A172 (cell line): ENCODE measurements around the gene CPEB4. TPM values are rescaled to one million over a fixed set of nuclear protein-coding genes. Genes with fewer than 3 reads are reported as not detected.
A peak's percentile ranks its signal among the peaks of the same experiment; 100 is the strongest.

ENCODE experiments used
- DNase-seq: peaks from one replicate; pipeline ENCODE4 v3.0.0-alpha.2; 2015; ENCODE audit warnings: low spot score
- total RNA-seq: library from RNA; depleted of rRNA; stranded (reverse); fragments of >200 nt; shearing (Covaris generic); gene quantifications from 2 replicates; pipeline ENCODE4 v1.2.3, GENCODE V29; 2014

CPEB4 gene
- total RNA-seq, 1 experiment from 2014 or later: 25.9 TPM

DNA sequence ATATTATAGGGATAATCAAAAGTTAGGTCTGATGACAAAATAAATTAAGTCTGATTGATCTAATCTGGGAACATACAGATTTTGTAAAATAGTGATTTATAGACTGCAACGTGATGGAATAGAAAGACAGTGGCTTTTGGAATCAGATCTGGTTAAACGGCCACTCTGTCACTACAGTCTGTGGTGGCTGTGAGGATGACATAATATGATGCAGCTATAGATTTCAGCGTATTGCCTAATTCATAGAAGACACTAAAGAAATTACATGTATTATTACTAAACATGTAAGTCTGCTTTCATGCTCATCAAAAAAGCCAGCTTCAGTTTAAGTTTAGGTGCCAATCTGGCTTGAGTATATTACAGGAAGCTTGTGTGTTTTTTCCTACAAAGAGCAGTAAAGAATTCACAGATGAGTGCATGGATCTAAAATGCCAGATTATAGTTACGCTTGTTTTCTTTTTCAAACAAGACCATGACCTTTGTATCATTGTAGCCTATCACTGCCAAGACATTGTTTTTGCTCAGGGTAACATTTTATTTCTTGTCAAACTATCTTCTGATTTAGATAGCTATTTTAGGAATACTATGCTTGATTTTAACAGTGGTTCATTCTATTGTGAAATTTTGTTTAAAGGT, 25.7 kb downstream of the CPEB4 start:
- no peak for DNase-seq

GRCh38 chr5:173915310-173916014, 27.3 kb downstream of the CPEB4 start:
- DNase-seq: no peak

DNA sequence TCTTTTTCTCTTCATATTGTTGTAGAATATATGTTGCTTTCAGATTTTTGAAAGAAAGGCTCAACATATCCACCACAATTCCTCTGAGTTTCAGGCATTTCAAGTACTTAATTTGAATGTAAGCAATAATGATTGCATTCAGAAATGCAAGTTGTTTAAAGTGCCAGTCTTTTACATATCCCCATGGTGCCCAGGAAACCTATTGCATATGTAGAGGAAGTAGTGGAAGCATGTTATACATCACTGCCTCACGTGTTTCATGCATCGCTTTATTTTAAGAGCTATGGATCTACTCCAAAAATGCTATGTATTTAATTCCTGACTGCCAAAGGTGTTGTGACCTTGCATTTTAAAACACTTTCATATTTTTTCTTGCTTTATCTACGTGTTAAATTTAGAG, 28.1 kb downstream of the CPEB4 start:
- no peak for DNase-seq

DNA sequence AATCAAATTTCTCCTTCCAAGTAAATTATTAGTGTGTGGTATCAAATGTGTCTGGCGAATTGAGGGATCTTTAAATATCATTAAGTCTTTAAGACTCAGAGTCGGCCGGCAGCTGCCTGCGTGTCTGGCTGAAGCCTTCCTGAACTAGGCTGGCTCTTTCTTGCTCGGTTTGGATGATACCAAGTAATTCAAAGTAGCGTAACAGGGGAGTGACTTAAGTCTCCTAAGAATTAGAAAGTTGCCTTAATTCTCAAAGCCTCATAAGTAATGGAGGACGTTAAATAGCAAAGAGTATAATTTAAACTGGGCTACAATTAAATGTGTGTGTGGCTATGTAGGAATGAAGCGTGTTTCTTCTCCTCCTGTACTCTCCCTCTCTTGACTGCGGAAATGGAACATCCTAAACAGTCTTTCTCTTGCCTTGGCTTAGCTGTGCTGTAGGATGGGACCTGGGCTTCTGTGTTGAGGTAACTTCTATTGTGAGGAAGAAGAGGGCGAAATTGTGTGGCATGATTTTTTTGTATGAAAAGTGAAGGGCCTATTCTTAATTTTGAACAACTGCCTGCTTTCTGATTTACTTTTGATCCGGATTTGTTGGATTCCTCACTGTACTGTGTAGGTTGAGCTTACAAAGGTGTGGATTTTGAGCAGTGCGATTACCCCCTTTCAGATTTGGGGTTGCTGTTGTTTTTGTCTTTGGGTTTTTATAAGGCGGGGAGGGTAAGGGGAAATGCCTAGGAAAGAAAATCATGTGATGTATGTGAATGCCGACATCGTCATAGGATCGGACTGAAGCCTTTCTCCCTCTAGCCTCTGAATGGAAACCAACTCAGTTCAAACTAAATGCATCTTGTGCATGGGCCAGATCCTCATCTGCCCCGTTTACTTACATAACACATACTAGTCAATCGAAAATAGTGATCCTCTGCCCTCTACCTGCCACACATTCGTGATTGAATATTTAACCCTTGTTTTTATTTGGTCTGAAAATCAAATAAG, 29.9 kb downstream of the CPEB4 start:
- peak; percentile 93 for DNase-seq

DNA sequence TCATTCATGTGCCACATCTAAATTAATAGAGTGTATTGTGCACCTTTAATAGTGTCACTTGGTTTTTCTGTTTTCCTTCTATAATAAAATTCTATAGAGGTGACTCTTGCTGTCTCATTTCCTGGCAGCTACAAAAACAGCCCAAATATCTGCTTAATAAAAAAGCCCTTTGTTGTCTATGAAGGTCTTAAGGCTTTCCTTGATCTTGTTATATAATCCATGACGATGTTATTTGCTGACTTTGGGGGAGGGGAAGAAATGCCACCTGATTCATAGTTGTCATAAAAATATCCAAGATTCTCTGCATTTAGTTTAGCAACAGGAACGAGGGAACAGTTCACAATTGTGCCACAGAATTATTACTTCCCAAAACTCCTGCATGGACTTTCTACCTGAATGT, 31.3 kb downstream of the CPEB4 start:
- peak; percentile 52 for DNase-seq

DNA sequence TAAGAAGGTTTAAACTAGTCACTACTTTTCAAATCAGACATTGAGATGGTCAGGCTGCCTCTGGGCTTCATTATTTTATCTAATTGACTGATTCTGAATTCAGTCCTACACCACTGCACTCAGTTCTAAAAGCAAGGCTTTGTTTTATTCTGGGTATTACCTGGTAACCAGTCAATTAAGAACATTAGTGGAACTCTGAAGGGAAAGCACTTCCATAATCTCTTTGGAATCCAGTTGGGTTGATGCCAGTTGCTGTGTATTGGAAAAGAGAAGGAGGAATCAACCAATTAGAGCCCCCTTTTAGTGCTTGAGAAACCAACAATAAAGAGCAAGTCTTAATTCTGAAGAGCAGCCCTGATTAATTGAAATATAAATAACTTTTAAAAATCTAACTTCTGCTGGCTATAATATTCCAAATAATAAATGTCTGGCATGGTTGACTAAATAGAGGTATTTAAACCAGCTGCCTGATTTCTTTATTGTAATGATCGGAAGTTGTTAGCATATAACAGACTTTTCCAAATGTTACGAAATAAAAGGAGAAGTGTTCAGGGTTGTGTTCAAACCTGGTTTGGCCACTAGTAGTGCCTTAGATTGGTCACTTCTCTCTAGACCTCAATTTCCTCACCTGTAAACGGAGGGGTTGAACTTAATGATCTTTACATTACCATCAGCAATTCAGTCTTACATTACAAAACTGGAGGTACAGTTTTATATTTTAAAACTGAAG, 32.0 kb downstream of the CPEB4 start:
- peak; percentile 25 for DNase-seq

DNA sequence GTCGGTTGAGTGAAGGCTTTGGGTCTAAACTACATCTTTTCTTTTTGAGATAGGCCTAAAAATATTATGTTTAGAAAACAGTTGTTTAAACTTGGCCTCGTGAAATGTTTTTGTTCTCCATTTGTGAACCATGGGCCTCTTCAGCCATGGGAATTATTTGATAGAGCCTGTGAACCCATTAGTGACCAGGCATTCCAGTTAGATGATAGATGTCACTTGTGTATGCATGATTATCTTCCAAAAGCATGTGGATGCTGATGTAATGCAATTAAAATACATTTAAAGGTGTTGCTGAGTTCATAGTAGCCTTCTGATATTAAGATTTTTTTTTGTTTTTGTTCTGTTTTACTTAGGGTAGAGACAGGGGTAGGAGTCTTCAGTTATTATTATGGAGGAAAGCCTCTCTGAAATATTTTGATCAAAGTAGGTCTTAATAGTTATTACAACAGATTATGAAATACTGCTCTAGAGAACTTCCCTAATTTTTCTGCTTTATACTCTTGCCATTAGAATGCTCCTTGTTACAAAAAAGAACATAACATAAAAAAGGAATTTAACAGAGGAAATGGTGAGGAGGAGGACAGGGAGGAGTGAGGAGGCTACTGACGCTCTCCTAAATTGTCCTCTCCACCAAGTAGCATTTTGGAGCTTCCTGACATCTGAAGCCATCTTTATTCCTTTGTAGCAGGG, 32.9 kb downstream of the CPEB4 start:
- DNase-seq: no peak

GRCh38 chr5:173922527-173922926, 34.4 kb downstream of the CPEB4 start:
- no peak for DNase-seq

- peak; percentile 51 for DNase-seq
These were observed 35.3 kb downstream of the CPEB4 start for GRCh38 chr5:173923218-173924095.

DNA sequence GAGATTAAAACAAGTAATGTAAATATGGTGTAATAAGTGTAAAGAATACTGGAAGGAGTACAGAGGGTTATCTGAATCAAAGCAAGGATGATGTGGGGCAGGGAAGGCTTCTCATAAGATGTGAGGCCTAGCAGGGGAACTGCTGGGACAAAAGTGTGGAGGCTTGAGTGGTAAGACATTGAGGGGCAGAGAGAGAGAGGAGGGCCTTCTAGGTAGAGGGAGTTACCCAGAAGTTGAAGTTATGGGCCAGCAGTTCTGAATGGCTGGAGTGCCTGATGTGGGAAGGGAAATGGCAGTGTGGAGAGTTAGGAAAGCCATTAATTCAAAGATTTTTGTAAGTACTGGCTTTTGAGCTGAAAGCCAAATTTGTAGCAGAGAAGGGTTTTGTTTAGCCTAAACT, 36.8 kb downstream of the CPEB4 start:
- no peak for DNase-seq

GRCh38 chr5:173925449-173926071, 37.4 kb downstream of the CPEB4 start:
- peak; percentile 43 for DNase-seq

DNA sequence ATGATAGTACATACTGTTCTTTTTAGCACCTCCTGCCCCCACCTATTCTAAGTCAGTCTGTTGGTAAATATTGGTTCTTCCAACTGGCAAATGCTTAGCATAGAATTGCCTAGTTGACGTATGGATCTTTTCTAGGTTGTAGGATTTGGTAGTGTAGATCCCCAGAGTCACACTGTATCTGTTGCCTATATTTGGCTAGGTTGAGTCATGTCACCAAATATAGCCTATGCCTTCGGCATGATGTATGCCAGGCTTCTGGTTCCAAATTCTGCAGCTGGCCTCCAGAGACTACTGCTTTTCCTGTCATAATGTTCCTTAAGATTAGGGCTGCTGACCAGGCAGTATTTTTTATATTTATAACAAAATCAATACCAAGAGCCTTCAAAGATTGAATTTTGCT, 38.2 kb downstream of the CPEB4 start:
- DNase-seq: peak; percentile 59

- DNase-seq: no peak
These were observed 40.9 kb downstream of the CPEB4 start for GRCh38 chr5:173928871-173929574.

GRCh38 chr5:173932695-173933139, 44.6 kb downstream of the CPEB4 start:
- DNase-seq: no peak

DNA sequence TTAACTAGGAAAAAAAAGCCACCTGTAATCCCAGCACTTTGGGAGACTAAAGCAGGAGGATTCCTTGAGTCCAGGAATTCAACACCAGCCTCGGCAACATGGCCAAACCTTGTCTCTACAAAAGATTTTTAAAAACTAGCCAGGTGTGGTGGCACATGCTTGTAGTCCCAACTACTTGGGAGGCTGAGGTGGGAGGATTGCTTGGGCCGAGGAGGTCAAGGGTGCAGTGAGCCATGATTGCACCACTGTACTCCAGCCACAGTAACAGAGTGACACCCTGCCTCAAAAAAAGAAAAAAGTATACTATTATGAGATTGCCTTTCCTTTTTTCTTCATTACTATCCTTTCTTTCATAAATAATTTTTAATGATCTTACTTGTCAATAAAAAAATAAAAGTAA, 45.8 kb downstream of the CPEB4 start:
- DNase-seq: no peak

- DNase-seq: no peak
These were observed 47.2 kb downstream of the CPEB4 start for GRCh38 chr5:173935396-173935795.

DNA sequence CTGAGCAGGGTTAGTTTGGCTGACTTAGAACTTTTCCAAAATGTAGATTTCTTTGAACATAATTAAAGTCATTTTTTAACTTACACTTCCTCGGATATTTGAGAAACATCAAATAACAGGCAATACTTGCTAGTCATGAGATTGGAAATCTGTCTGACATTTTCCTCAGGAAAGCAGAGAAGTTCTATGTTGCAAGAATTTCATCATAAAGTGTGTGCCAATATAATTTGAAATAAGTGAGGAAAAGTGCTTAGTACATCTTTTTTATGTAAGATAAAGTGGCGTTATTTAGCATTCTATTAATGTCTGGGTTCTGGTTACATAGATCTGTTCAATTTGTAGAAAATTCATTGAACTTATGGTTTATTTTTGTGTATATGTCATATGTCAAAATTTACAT, 52.1 kb downstream of the CPEB4 start:
- DNase-seq: no peak

DNA sequence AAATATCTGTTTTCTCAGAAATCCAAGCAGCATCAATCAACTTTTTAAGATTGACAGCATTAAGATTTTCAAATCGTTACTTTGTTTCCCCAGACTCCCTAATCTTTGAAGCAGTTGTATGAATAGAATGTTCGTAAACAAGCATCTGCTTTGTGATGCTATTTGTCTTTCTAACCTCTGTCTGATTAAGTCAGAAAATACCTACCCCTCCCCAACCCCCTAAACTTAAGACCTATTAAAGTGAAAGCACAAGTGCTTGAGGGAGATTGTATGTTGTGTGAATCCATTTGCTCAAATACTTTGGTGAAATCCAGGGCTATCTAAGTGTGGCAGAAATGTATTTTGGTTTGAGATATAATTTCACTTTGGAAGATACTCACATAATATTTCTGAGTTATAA, 53.0 kb downstream of the CPEB4 start:
- DNase-seq: no peak
